Fibroblast of skin of back (primary cell): Measurements from ENCODE around the gene PSORS1C1.

Experiments
- DNase-seq: peaks from one replicate; pipeline ENCODE4 v3.0.0-alpha.2; 2013

The PSORS1C1 gene

GRCh38 chr6:31126396-31127175, 12.0 kb downstream of the PSORS1C1 start:
- no peak for DNase-seq

DNA sequence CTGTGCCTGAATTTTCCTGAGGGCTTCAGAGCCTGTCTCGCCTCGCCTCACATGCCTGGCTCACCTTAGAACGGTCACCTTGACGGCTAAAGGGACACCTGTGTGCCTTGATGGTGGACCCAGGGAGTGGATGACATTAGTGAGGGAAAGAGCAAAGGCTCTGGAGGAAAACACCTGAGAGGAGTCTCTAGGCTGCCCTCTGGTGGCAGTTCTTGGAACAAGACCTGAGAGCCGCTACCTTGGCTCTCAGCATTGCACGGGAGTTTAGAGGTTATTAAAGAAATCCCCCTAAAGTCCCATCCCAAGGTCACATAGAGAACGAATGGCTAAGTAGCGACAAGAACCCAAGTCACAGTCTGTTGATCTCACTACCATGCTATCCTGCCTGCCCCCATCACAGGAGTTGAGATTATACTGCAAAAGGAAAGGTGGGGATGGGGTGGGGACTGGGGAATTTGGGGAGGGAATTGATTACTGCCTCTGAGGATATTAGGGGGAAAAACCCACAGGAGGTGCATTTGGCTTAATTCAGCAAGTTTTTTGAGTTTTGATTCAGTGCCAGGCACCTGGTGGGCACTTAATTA, 13.6 kb downstream of the PSORS1C1 start:
- DNase-seq = peak; percentile 30

DNA sequence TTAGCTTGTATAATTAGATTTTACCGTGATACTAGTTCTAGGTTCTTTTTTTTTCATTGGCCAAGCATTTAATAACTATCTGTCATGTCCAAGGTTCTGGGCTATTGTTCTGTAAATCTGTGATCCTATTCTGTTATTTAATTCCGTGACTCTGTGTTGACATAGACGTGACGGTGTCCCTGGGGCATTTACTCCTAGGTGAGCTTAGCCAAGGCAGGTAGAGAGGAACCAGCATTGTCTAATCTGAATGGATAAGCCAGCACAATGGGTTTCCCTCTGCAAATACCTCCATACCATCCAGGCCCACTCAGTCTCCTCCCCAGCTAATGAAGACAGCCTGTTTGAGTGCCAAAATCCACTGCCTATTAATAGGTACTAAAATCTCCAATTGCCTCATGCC, 14.5 kb downstream of the PSORS1C1 start:
- no peak for DNase-seq

DNA sequence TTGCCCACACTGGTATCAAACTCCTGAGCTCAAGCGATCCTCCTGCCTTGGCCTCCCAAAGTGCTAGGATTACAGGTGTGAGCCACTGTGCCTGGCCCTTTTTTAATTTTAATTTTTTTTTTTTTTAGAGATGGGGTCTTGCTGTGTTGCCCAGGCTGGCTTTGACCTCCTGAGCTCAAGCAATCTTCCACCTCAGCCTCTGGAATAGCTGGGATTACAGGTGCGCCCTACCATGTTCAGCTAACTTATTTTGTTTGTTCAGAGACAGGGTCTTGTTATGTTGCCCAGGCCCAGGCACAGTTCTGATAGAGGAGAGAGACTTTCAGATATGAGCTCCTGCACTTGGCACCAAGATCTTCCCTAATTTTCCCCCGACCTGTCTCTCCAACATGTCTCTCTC, 16.2 kb downstream of the PSORS1C1 start:
- DNase-seq = no peak

- DNase-seq = no peak
These were observed 17.0 kb downstream of the PSORS1C1 start for GRCh38 chr6:31131595-31131994.

DNA sequence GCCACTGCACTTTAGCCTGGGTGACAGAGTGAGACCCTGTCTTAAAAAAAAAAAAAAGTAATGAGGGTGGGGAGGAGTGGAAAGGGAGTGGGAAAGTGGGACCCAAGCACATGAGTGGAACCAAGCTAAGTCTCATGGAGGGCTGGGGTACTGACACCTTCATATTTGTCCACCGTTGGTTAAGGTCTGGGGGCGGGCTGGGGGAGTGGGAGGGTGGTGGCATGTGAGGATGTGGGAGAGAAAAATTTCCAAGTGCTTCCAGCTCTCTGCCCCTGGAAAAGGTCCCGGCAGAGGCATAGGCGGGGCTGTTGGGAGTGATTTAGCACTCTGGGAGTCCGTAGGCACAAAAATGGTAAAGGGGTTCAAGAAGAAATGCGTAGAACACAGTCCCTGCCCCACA, 18.2 kb downstream of the PSORS1C1 start:
- no peak for DNase-seq

- DNase-seq = no peak
These were observed 21.1 kb downstream of the PSORS1C1 start for GRCh38 chr6:31135710-31136109.

- no peak for DNase-seq
These were observed 24.4 kb downstream of the PSORS1C1 start, which contains the start of gene PSORS1C2 for GRCh38 chr6:31138982-31139381. TSS of gene PSORS1C2 (minus strand) at chr6:31139066. CDS start at chr6:31139026, 40 bp downstream.

DNA sequence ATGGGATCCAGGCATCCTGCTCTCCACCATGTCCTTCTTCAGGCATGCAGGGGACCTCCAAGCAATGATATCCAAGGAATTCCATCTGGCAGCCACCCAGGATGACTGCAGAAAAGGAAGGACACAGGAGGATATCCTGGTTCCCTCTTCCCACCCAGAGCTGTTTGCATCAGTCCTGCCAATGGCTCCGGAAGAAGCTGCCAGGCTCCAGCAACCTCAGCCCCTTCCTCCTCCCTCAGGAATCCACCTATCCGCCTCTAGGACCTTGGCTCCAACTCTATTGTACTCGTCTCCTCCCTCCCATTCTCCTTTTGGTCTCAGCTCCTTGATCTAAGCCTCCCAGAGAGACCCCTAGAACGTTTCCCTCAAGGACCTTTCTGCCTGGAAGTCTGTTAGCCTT, 25.0 kb downstream of the PSORS1C1 start:
- peak; percentile 89 for DNase-seq

- no peak for DNase-seq
These were observed 26.0 kb downstream of the PSORS1C1 start for GRCh38 chr6:31140643-31141042.

GRCh38 chr6:31142361-31142761, 27.8 kb downstream of the PSORS1C1 start:
- no peak for DNase-seq

DNA sequence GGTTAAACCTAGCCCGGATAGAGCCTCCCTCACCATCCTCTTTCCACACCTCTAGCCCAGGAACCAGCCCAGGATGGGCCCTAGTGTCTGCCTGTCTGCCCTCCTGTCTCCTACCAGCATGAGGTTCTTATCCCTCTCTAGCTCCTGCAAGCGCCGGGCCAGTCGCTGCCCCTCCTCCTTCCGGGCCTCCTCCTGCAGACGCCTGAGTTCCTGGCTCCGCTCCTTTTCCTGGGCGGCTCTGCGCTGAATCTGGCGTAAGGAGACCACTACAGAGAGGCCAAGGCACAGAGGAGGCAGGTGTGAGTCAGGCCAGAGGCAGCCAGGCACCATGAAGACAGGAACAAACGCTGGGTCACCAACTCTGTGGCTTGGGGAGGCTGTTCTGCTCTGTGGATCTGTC, 28.5 kb downstream of the PSORS1C1 start:
- peak; percentile 83 for DNase-seq

GRCh38 chr6:31144296-31144969, 29.8 kb downstream of the PSORS1C1 start:
- DNase-seq = no peak

DNA sequence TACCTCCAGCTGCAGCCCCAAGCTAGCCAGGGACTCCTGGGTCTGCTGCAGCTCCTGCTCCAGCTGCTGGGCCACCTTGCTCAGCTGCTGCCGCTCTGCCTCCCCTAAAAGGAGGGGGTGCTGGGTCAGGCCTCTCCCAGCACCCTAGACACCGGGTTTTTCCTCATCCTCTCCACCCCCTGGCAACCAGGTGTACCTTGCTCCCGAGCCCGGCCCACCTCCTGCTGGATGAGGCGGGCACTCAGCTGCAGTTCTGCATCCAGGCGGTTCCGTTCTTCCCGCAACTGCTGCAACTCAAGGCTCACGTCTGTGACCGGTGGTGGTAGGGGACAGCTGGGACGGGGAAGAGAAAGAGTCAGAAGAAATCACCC, 30.4 kb downstream of the PSORS1C1 start:
- no peak for DNase-seq

DNA sequence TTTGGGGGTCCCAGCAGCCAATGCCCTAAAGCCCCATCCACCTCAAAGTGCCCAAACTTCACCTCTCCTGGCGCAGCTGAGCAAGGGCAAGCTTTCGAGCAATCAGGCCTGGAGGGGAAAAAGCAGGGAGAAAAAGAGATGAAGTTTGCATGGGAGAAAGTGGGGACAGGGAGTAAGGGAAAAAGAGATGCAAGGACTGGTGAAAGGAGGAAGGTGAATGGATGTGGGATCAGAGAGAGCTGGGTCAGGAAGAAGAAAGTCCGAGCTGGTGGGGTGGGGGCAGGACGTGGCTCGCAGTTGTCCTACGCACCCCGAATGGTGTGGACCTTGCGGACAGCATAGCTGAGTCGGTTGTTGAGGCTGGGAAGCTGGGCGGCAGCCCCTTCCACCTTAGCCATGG, 30.8 kb downstream of the PSORS1C1 start:
- no peak for DNase-seq

DNA sequence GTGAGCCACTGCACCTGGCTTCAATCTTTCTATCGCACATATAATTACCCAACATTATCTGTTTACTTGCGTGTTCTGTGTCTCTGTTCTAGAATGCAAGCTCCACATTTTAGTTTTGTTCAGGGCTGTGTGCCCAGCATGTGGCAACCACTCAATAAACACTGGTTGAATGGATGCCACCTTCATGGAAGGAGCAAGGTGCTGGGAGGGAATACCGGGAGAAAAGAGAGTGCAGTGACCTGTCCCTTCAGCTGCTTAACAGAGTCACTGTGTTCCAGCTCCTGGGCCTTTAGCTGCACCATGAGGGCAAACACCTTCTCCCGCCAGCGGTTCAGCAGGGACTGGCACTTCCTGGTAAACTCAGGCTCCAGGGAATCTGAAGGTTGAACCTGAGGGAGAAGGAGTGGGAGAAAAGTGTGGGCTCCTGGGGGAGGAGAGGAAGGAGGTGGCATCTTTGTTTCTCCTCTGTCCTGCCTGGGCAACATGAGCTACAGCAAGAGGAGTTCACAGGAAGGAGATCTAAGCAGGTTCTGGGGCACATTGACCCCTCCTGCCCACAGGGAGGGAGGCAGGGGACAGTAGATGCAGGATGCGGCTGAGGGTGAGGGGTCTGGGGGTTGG, 35.3 kb downstream of the PSORS1C1 start:
- no peak for DNase-seq

- DNase-seq = no peak
These were observed 38.2 kb downstream of the PSORS1C1 start for GRCh38 chr6:31152781-31153180.

DNA sequence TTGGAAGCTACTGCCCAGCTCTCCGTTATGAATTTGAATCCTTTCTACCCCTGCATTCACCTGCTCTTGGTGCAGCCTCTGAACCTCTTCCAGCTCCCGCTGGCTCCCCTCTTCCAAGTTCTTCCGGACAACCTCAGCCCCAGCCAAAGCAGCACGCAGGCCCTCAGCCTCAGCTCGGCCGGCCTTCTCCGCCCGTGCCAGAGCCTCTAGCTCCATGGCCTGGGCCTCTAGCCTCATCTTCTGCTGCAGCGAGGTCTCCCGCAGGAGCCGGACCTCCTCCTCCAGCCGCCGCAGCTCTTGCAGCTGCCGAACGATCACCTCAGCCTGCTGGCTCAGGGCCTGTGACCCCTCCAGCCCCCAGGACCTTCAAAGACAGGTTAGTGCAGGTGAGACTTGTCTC, 39.8 kb downstream of the PSORS1C1 start:
- no peak for DNase-seq

DNA sequence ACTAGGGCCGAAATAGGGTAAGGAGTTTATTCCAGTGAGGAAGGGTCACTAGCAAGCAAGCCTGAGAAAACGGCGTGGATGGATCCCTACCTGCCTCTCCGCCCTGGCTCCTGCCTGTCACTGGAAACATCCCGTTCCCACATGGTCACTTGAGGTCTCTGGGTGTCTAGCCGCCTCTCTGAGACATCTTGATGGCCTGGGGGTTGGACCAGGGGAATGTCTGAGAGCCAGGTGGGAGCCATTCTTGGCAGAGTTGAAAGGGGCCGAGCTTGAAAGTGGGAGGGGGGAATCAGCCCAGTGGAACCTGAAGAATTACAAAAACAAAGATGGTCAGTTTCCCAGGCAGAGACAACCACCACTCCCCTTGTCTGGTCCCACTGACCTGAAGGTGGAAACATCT, 42.0 kb downstream of the PSORS1C1 start:
- no peak for DNase-seq

DNA sequence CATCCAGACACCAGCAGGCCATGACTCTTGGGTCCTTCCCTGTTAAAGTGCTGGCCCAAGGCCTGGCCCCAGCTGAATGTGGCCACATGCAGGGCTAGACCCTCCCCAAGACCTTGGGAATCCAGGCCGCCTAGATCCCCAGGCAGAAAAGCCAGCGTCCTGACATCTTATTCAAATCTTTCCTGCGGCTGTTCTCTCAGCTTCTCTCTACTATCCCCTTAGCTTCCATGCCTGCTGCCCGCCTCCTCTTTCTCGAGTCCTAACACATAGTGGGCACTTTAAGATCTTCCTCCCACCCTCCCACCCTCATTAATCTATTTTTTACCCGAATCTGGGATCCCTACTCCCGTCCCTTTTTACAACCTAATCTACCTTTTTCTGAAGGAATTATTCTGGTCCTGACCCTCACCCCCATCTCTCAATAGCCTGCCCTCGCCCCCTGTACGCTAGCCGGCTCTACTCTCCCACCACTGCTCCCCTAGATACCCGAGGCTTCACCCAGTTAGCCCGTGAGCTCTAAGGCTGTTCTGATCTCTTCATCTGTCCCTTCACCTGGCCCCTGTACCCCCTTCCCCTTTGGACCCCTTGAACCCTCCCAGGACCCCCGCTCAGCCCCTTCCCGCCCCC, 43.0 kb downstream of the PSORS1C1 start, which contains the start of gene CCHCR1:
Gene CCHCR1, minus strand, starts transcription at position 290 of the 627 bp plus-strand sequence. Its CDS starts 202 bp downstream, at position 88.
- DNase-seq = no peak

- DNase-seq = peak; percentile 99
These were observed 43.7 kb downstream of the PSORS1C1 start, which contains the start of gene TCF19 for GRCh38 chr6:31158140-31158862. TSS of gene TCF19 (plus strand) at chr6:31158589. CDS start at chr6:31159470, 881 bp downstream.
